Middle frontal gyrus (tissue), 1 donor: ENCODE data around the gene RFPL1.
"Not testable (repeated sequence)": the region's sequence is repeated elsewhere in the genome, so short reads cannot be mapped to it uniquely, and the experiment has no call there.

ENCODE experiments used
- DNase-seq: peaks from one replicate; pipeline ENCODE4 v3.0.0-alpha.2; 2015; ENCODE audit warnings: low spot score; ENCODE audit errors: extremely low spot score

RFPL1 gene

GRCh38 chr22:29478326-29479276, 40.2 kb downstream of the RFPL1 start:
- no peak for DNase-seq

GRCh38 chr22:29479417-29480261, 41.3 kb downstream of the RFPL1 start, which contains the start of gene NEFH:
NEFH (plus strand) TSS chr22:29480218; CDS start chr22:29480263, 45 bp downstream.
- no peak for DNase-seq

DNA sequence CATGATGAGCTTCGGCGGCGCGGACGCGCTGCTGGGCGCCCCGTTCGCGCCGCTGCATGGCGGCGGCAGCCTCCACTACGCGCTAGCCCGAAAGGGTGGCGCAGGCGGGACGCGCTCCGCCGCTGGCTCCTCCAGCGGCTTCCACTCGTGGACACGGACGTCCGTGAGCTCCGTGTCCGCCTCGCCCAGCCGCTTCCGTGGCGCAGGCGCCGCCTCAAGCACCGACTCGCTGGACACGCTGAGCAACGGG, 41.8 kb downstream of the RFPL1 start:
- DNase-seq, result no peak

DNA sequence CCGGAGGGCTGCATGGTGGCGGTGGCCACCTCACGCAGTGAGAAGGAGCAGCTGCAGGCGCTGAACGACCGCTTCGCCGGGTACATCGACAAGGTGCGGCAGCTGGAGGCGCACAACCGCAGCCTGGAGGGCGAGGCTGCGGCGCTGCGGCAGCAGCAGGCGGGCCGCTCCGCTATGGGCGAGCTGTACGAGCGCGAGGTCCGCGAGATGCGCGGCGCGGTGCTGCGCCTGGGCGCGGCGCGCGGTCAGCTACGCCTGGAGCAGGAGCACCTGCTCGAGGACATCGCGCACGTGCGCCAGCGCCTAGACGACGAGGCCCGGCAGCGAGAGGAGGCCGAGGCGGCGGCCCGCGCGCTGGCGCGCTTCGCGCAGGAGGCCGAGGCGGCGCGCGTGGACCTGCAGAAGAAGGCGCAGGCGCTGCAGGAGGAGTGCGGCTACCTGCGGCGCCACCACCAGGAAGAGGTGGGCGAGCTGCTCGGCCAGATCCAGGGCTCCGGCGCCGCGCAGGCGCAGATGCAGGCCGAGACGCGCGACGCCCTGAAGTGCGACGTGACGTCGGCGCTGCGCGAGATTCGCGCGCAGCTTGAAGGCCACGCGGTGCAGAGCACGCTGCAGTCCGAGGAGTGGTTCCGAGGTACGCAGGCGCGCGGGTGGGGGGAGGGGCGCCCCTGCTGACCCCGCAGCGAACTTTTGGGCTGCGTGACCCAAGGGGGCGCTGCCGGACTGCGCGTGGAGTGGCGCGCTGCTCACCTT, 42.3 kb downstream of the RFPL1 start:
- no peak for DNase-seq

- DNase-seq, result no peak
Measured at GRCh38 chr22:29481265-29482000, 43.0 kb downstream of the RFPL1 start.

- DNase-seq, result no peak
Measured at GRCh38 chr22:29482253-29482652, 43.9 kb downstream of the RFPL1 start.

- no peak for DNase-seq
Measured at GRCh38 chr22:29482726-29483125, 44.3 kb downstream of the RFPL1 start.

DNA sequence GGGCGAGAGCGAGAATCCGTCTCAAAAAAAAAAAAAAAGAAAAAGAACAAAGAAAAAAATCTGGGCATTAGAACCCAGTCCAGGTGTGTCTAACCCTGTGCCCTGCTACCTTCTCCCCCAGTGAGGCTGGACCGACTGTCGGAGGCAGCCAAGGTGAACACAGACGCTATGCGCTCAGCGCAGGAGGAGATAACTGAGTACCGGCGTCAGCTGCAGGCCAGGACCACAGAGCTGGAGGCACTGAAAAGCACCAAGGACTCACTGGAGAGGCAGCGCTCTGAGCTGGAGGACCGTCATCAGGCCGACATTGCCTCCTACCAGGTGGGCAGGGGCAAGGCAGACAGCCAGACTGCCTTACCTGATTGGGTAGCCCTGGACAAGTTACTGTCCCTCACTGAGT, 44.9 kb downstream of the RFPL1 start:
- no peak for DNase-seq

GRCh38 chr22:29484642-29485041, 46.3 kb downstream of the RFPL1 start:
- DNase-seq, result no peak

- no peak for DNase-seq
Measured at GRCh38 chr22:29485448-29485847, 47.1 kb downstream of the RFPL1 start.

DNA sequence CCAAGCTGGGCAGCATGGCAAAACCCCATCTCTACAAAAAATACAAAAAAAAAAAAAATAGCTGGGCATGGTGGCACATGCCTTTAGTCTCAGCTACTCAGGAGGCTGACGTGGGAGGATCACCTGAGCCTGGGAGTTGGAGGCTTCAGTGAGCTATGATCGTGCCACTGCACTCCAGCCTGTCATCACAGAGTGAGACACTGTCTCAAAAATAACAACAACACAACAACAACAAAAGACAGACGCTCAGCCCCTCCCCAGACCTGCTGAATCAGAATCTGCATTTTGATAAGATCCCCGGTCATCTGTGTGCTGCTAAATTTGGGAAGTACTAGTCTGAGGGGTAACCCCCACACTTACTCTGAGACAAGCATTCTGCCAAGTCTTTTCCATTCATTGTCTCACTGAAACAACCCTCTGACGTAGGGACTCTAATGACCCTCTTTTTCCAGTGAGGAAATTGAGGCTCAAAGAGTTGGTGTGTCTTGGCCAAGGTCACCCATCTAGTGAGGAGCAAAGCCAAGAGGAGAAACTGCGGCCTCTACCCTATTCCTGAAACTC, 49.1 kb downstream of the RFPL1 start:
- no peak for DNase-seq

DNA sequence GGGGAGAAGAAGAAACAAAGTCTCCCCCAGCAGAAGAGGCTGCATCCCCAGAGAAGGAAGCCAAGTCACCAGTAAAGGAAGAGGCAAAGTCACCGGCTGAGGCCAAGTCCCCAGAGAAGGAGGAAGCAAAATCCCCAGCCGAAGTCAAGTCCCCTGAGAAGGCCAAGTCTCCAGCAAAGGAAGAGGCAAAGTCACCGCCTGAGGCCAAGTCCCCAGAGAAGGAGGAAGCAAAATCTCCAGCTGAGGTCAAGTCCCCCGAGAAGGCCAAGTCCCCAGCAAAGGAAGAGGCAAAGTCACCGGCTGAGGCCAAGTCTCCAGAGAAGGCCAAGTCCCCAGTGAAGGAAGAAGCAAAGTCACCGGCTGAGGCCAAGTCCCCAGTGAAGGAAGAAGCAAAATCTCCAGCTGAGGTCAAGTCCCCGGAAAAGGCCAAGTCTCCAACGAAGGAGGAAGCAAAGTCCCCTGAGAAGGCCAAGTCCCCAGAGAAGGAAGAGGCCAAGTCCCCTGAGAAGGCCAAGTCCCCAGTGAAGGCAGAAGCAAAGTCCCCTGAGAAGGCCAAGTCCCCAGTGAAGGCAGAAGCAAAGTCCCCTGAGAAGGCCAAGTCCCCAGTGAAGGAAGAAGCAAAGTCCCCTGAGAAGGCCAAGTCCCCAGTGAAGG, 50.9 kb downstream of the RFPL1 start:
- not testable (repeated sequence) for DNase-seq

GRCh38 chr22:29491012-29491411, 52.6 kb downstream of the RFPL1 start:
- DNase-seq, result no peak
